Smooth muscle cell (in vitro differentiated cells): Measurements from ENCODE around the gene FOXJ2. TPM values are rescaled to one million over a fixed set of nuclear protein-coding genes. Genes with fewer than 3 reads are reported as not detected.

Experiments
- DNase-seq: peaks from one replicate; lab custom pipeline; 2025; ENCODE audit not compliant: unreplicated experiment; lab: John Stamatoyannopoulos, UW
- H2AFZ ChIP-seq: fragments of 200-600 bp; sonication (generic); 2 replicates; pipeline ENCODE4 v1.6.0; 2016; ENCODE audit warnings: antibody characterized with exemption, low read depth, mild to moderate bottlenecking
- H3F3A ChIP-seq: fragments of 200-600 bp; sonication (generic); 2 replicates; pipeline ENCODE4 v1.6.0; 2017; ENCODE audit warnings: antibody characterized with exemption, low read depth
- H3K27ac ChIP-seq: fragments of 200-600 bp; sonication (generic); 2 replicates; pipeline ENCODE4 v1.5.1; 2016; ENCODE audit warnings: low read depth, mild to moderate bottlenecking
- H3K27me3 ChIP-seq: fragments of 200-600 bp; sonication (generic); 2 replicates; pipeline ENCODE4 v1.6.1; 2016; ENCODE audit warnings: low read depth, mild to moderate bottlenecking
- H3K36me3 ChIP-seq: fragments of 200-600 bp; sonication (generic); 2 replicates; pipeline ENCODE4 v1.5.1; 2016; ENCODE audit warnings: low read depth
- H3K4me1 ChIP-seq: fragments of 200-600 bp; sonication (generic); 2 replicates; pipeline ENCODE4 v1.5.1; 2016; ENCODE audit warnings: low read depth
- H3K4me2 ChIP-seq: fragments of 200-600 bp; sonication (generic); 2 replicates; pipeline ENCODE4 v1.6.0; 2016; ENCODE audit warnings: mild to moderate bottlenecking
- H3K4me3 ChIP-seq: fragments of 200-600 bp; sonication (generic); 2 replicates; pipeline ENCODE4 v1.5.1; 2016; ENCODE audit warnings: mild to moderate bottlenecking
- H3K79me2 ChIP-seq: fragments of 200-600 bp; sonication (generic); 2 replicates; pipeline ENCODE4 v1.6.0; 2016; ENCODE audit warnings: low read depth, mild to moderate bottlenecking
- H3K9ac ChIP-seq: fragments of 200-600 bp; sonication (generic); 2 replicates; pipeline ENCODE4 v1.6.0; 2016; ENCODE audit warnings: low read depth
- H3K9me3 ChIP-seq: fragments of 200-600 bp; sonication (generic); replicated peaks from 2 replicates; pipeline ENCODE4 v1.5.1; 2016; ENCODE audit warnings: low read depth
- H4K20me1 ChIP-seq: fragments of 200-600 bp; sonication (generic); 2 replicates; pipeline ENCODE4 v1.6.0; 2016; ENCODE audit warnings: low read depth
- CTCF ChIP-seq: fragments of 200-600 bp; sonication (generic); IDR thresholded peaks from 2 replicates; pipeline ENCODE4 v1.5.1; 2017; ENCODE audit warnings: borderline replicate concordance, mild to moderate bottlenecking, antibody characterized with exemption; ENCODE audit not compliant: insufficient read depth, poor library complexity, severe bottlenecking
- WGBS: methylation state at CpG from one replicate; pipeline ENCODE4 v1.1.7; 2016; ENCODE audit warnings: low lambda C conversion rate; 5-methylcytosine and 5-hydroxymethylcytosine counted together
- polyA plus RNA-seq: library from polyadenylated mRNA; unstranded; fragments of >200 nt; fragmentation: Nextera tagmentation; extraction: Ambion mirVana; gene quantifications from 2 replicates; pipeline ENCODE4 v1.2.1, GENCODE V29; 2016
- total RNA-seq: library from RNA; depleted of rRNA; stranded (reverse); fragments of >200 nt; gene quantifications from 2 replicates; pipeline ENCODE4 v1.2.3, GENCODE V29; 2014

FOXJ2 gene
- total and polyA plus RNA-seq, 2 experiments from 2014 or later = 16.3 to 19.0 TPM

DNA sequence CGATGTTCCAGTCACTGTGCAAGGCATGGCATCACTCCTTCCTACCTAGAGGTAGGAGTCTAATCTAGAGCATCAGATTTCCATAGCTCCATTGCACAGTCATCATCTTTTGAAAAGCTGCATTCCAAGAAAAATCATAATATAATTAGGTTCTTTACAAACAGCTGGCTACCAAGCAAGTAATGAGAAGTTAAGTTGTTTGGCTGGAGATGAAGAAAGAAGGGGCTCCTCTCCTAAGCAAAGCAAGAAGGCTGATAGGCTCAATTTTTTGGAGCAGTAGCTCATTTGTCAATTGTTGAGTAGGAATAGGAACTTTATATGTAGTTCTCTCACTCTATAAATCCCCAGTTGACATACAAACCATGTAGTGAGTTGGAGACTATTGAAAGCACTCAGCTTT lies 8.3 kb downstream of the FOXJ2 start:
- peaks cover 26% of the 10 kb centered on the region for H3K79me2 ChIP-seq
- peaks cover 23% of the 10 kb centered on the region for H3K36me3 ChIP-seq

GRCh38 chr12:8045952-8046944 lies 13.7 kb downstream of the FOXJ2 start:
- 56% methylated on average over 8 of the region's 8 CpGs for WGBS
- H4K20me1 ChIP-seq = peaks cover 4% of the 10 kb centered on the region
- H3K9ac ChIP-seq = no peak overlapping the region
- no peak overlapping the region for H3K4me3 ChIP-seq
- no peak overlapping the region for H2AFZ ChIP-seq
- no peak overlapping the region for H3K4me2 ChIP-seq
- no peaks in the 10 kb centered on the region for H3K79me2 ChIP-seq
- no peaks in the 10 kb centered on the region for H3F3A ChIP-seq
- no peaks in the 10 kb centered on the region for H3K27me3 ChIP-seq
- peak; percentile 52 for DNase-seq
- no peak overlapping the region for H3K27ac ChIP-seq
- H3K9me3 ChIP-seq = no peaks in the 10 kb centered on the region
- TF ChIP-seq CTCF = peak; percentile 85
- H3K36me3 ChIP-seq = peaks cover 35% of the 10 kb centered on the region
- H3K4me1 ChIP-seq = no peaks in the 10 kb centered on the region

More for the DNA sequence above, 8.3 kb downstream of the FOXJ2 start:
- no peak overlapping the region for H3K4me2 ChIP-seq
- no peaks in the 10 kb centered on the region for H3K27me3 ChIP-seq
- TF ChIP-seq CTCF = no peak
- no peak overlapping the region for H3K27ac ChIP-seq
- H3K4me3 ChIP-seq = no peak overlapping the region
- no peaks in the 10 kb centered on the region for H3K9me3 ChIP-seq
- H3K9ac ChIP-seq = no peak overlapping the region
- 96% methylated on average over 1 of the region's 1 CpG for WGBS
- DNase-seq = no peak
- H3F3A ChIP-seq = peaks cover 5% of the 10 kb centered on the region
- no peak overlapping the region for H2AFZ ChIP-seq
- peaks cover 19% of the 10 kb centered on the region for H3K4me1 ChIP-seq
- peaks cover 50% of the 10 kb centered on the region for H4K20me1 ChIP-seq

DNA sequence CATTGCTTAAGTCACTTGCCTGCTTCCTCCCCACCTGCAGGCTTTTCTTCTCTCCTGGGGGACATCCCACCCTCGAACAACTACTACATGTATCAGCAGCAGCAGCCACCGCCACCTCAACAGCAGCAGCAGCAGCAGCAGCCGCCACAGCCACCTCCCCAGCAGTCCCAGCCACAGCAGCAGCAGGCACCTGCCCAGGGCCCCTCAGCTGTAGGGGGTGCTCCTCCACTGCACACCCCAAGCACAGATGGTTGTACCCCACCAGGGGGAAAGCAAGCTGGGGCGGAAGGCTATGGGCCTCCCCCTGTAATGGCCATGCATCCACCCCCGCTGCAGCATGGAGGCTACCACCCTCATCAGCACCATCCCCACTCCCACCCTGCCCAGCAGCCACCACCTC lies 15.3 kb downstream of the FOXJ2 start:
- 92% methylated on average over 5 of the region's 5 CpGs for WGBS
- H3F3A ChIP-seq = no peaks in the 10 kb centered on the region
- no peak overlapping the region for H3K4me3 ChIP-seq
- H3K27me3 ChIP-seq = no peaks in the 10 kb centered on the region
- peaks cover 4% of the 10 kb centered on the region for H4K20me1 ChIP-seq
- H3K4me1 ChIP-seq = no peaks in the 10 kb centered on the region
- H3K27ac ChIP-seq = no peak overlapping the region
- no peak overlapping the region for H3K9ac ChIP-seq
- no peak overlapping the region for H3K4me2 ChIP-seq
- H2AFZ ChIP-seq = no peak overlapping the region
- no peak for DNase-seq
- TF ChIP-seq CTCF = no peak
- no peaks in the 10 kb centered on the region for H3K9me3 ChIP-seq
- peaks cover 26% of the 10 kb centered on the region for H3K36me3 ChIP-seq
- H3K79me2 ChIP-seq = no peaks in the 10 kb centered on the region
